ENCODE measurements around the gene ERCC1. TPM values are rescaled to one million over a fixed set of nuclear protein-coding genes. Genes with fewer than 3 reads are reported as not detected.
"Not testable (repeated sequence)": the region's sequence is repeated elsewhere in the genome, so short reads cannot be mapped to it uniquely, and the experiment has no call there.

ERCC1 gene
- total RNA-seq, 1 donor from 2014 or later, result 71.8 TPM

DNA sequence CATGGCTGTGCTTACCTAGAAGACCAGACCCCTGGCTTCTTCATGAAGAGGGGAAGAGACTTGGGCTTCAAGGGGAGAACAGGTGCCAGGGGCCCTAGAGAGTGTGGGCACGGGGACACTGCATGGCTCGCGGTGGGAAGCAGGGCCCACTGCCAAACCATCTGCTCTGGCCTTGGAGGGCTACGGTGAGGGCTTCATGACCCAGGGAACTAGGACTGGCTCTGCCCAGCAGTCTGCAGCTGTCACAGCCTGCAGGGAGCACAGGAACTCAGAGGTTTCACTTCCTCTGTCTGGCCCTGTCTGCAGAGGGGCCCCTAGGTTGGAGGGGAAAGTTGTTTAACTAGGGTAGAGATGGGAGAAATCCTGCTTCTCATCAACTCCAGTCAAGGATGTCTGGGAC lies 4.3 kb downstream of the ERCC1 start:
- TF ChIP-seq, protein P1, sequence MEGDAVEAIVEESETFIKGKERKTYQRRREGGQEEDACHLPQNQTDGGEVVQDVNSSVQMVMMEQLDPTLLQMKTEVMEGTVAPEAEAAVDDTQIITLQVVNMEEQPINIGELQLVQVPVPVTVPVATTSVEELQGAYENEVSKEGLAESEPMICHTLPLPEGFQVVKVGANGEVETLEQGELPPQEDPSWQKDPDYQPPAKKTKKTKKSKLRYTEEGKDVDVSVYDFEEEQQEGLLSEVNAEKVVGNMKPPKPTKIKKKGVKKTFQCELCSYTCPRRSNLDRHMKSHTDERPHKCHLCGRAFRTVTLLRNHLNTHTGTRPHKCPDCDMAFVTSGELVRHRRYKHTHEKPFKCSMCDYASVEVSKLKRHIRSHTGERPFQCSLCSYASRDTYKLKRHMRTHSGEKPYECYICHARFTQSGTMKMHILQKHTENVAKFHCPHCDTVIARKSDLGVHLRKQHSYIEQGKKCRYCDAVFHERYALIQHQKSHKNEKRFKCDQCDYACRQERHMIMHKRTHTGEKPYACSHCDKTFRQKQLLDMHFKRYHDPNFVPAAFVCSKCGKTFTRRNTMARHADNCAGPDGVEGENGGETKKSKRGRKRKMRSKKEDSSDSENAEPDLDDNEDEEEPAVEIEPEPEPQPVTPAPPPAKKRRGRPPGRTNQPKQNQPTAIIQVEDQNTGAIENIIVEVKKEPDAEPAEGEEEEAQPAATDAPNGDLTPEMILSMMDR (conservative IDR thresholded peaks at IDR 0.05), result no peak
- Mint-ChIP-seq H3K4me3 (no peak overlapping the region), H3K27ac (no peak overlapping the region), H3K4me1 (ENCODE audit: unreplicated experiment) (peaks cover 19% of the 10 kb centered on the region), H3K27me3 (no peaks in the 10 kb centered on the region), H3K36me3 (no peaks in the 10 kb centered on the region), H3K9me3 (no peaks in the 10 kb centered on the region)
- no peak for DNase-seq (ENCODE audit: extremely low spot score, unreplicated experiment)

DNA sequence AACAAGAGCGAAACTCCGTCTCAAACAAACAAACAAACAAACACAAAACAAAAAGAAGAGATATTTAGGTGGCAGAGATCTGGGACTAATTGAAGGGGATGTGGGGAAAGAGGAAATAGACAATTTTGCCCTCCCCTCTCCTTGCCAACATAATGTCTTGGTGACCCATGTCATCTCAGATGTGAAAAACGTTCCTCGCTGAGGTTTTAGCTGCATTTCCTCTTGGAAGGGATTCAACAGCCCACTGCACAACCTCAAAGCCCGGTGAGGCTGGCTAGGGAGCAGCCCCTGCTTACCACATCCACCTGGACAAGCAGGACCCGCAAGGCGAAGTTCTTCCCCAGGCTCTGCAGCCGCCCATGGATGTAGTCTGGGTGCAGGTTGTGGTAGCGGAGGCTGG lies 4.9 kb downstream of the ERCC1 start:
- Mint-ChIP-seq H3K36me3 (no peaks in the 10 kb centered on the region), H3K27ac (no peak overlapping the region), H3K27me3 (no peaks in the 10 kb centered on the region), H3K4me3 (no peak overlapping the region), H3K4me1 (ENCODE audit: unreplicated experiment) (peaks cover 17% of the 10 kb centered on the region), H3K9me3 (no peaks in the 10 kb centered on the region)
- TF ChIP-seq, protein P1 (conservative IDR thresholded peaks at IDR 0.05), result no peak
- DNase-seq (ENCODE audit: extremely low spot score, unreplicated experiment), result no peak

DNA sequence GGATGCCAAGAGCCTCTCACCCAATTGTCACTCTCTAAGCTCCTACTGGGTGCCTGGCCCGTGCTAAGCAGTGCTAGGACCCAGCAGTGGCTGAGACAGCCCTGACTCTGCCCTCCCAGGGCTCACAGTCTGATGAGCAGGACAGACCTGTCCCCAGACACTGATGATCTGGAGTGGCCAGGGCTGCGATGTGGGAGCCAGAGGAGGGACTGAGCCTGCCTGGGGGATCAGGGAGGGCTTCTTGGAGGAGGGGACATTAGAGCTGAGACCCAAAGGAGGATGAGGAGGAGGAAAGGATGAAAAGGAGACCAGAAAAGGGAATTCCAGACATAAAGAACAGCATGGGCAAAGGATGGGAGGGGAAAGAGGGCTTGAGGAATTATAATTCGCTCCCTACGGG lies 6.6 kb downstream of the ERCC1 start:
- H3K27me3 Mint-ChIP-seq, result no peaks in the 10 kb centered on the region
- peaks cover 3% of the 10 kb centered on the region for H3K4me1 Mint-ChIP-seq (ENCODE audit: unreplicated experiment)
- no peak for DNase-seq (ENCODE audit: extremely low spot score, unreplicated experiment)
- peaks cover 8% of the 10 kb centered on the region for H3K36me3 Mint-ChIP-seq
- H3K4me3 Mint-ChIP-seq, result no peak overlapping the region
- H3K27ac Mint-ChIP-seq, result no peak overlapping the region
- TF ChIP-seq, protein P1 (conservative IDR thresholded peaks at IDR 0.05), result no peak
- no peaks in the 10 kb centered on the region for H3K9me3 Mint-ChIP-seq

DNA sequence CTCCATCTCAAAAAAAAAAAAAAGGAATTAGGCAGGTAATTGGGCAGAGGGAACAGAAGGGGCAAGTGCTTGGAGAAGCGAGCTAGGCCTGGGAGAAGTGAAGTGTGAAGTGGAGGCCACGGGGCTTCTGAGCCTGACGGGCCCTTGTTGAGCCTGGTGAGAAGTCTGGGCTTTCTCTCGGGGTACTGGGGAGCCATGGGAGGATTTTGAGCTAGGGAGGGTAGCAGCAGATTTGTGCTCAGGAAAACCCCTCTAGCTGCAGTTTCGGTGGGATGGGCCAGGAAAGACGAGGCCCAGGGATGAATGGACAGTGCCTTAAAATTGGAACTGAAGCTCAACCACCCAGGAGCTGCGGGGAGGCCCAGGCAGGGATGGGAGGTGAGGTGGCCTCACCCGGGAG lies 9.2 kb downstream of the ERCC1 start:
- no peak for DNase-seq (ENCODE audit: extremely low spot score, unreplicated experiment)
- TF ChIP-seq, protein P1 (conservative IDR thresholded peaks at IDR 0.05), result no peak
- H3K27ac Mint-ChIP-seq, result peak overlapping the region; percentile 71
- H3K4me1 Mint-ChIP-seq (ENCODE audit: unreplicated experiment), result no peaks in the 10 kb centered on the region
- peaks cover 8% of the 10 kb centered on the region for H3K36me3 Mint-ChIP-seq
- H3K27me3 Mint-ChIP-seq, result no peaks in the 10 kb centered on the region
- no peak overlapping the region for H3K4me3 Mint-ChIP-seq
- no peaks in the 10 kb centered on the region for H3K9me3 Mint-ChIP-seq

DNA sequence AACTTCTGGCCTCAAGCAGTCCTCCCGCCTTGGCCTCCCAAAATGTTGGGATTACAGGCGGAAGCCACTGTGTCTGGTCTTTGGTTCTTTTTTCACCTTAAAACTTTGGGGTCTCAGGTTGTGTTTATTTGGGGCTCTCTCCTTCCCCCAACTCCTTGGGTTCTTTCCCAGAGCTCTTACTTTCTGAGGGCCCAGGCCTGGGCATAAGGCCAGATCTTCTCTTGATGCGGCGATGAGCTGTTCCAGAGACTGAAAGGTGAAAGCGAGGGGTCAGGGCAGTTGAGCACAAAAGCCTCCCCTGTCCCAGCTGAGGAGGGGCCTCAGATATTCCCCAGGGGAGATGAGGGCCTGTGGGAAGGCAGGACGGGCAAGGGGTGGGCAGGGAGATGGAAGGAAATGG lies 10.2 kb downstream of the ERCC1 start:
- H3K36me3 Mint-ChIP-seq, result peaks cover 11% of the 10 kb centered on the region
- no peaks in the 10 kb centered on the region for H3K9me3 Mint-ChIP-seq
- peaks cover 4% of the 10 kb centered on the region for H3K4me1 Mint-ChIP-seq (ENCODE audit: unreplicated experiment)
- H3K27me3 Mint-ChIP-seq, result no peaks in the 10 kb centered on the region
- TF ChIP-seq, protein P1 (conservative IDR thresholded peaks at IDR 0.05), result no peak
- H3K27ac Mint-ChIP-seq, result no peak overlapping the region
- no peak for DNase-seq (ENCODE audit: extremely low spot score, unreplicated experiment)
- H3K4me3 Mint-ChIP-seq, result no peak overlapping the region

DNA sequence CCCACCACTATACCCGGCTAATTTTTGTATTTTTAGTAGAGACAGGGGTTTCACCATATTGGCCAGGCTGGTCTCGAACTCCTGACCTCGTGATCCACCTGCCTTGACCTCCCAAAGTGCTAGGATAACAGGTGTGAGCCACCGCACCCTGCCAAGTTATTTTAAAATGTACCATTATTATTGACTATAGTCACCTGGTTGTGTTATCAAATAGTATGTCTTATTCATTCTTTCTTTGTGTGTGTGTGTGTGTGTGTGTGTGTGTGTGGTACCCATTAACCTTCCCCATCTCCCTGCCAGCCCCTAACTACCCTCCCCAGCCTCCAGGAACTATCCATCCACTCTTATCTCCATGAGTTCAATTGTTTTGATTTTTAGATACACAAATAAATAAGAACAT lies 13.4 kb downstream of the ERCC1 start:
- H3K27ac Mint-ChIP-seq; DNase-seq (ENCODE audit: extremely low spot score, unreplicated experiment); H3K9me3 Mint-ChIP-seq; H3K4me3 Mint-ChIP-seq; H3K27me3 Mint-ChIP-seq: not testable (repeated sequence)
- peaks cover 18% of the 10 kb centered on the region for H3K4me1 Mint-ChIP-seq (ENCODE audit: unreplicated experiment)
- H3K36me3 Mint-ChIP-seq, result peaks cover 11% of the 10 kb centered on the region
